Measurements from ENCODE around the gene CSMD2.

CSMD2 gene

DNA sequence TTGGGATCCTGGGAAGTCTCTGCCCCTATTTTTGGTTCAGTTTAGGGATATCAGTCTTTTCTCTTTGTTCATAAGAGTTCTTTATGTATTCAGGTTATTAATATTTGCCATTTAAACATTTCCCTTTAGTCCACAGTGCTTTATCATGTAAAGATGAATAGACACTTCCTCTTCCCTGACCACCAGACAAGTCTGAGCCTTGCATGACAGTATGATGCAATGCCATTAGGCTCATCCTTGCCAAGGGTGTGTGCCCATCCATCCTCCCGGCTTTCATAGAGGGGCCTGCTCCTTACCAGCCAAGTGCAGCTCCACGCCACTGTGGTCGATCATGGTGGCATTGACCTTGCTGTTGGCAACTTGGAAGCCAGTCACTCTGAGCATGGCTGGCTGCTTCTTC is 640.4 kb downstream of the CSMD2 start:
- no peak overlapping the region for H3K4me3 ChIP-seq (ENCODE audit: control insufficient read depth, low read depth, low read length)
- no peak for DNase-seq (ENCODE audit: low read depth)
- TF ChIP-seq CTCF (IDR thresholded peaks at IDR 0.05; ENCODE audit: control insufficient read depth, insufficient read depth, low read depth, low read length, missing control alignments) = no peak

GRCh38 chr1:33519240-33519884 is 645.7 kb downstream of the CSMD2 start:
- DNase-seq (ENCODE audit: low read depth) = no peak
- H3K4me3 ChIP-seq (ENCODE audit: control insufficient read depth, low read depth, low read length) = no peak overlapping the region
- no peak for TF ChIP-seq CTCF (IDR thresholded peaks at IDR 0.05; ENCODE audit: control insufficient read depth, insufficient read depth, low read depth, low read length, missing control alignments)

DNA sequence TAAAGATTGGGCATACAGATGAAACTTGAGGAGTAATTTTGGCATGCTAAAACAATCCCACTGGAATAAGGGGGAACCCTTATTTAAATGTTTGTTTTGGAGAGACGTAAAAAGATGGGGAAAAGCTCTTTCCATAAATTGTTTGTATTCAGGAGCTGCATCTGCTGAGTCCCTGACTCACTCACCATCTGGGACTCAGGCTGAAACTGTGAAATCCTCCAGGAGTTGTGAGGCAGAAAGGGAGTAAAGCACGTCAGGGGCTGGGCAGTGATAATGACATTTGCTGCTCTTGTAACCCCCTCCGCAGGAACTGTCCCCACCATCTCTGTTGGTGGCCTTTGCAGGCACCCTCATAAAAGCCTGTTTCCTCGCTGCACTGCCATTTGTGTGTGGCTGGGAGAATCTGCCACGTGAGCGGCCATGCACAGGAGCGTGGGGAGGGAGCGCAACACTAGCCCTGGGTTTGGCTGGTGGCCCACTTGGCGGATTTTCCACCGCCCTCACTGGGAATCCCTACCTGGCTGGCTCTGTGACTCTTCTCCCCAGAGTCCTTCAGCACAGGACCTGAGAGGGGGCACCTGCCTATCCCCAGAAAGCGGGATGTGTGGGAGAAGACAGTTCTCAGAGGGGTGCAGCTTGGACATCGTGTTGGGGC is 647.3 kb downstream of the CSMD2 start:
- H3K4me3 ChIP-seq (ENCODE audit: control insufficient read depth, low read depth, low read length) = no peak overlapping the region
- no peak for TF ChIP-seq CTCF (IDR thresholded peaks at IDR 0.05; ENCODE audit: control insufficient read depth, insufficient read depth, low read depth, low read length, missing control alignments)
- no peak for DNase-seq (ENCODE audit: low read depth)

- DNase-seq (ENCODE audit: low read depth) = no peak
- no peak overlapping the region for H3K4me3 ChIP-seq (ENCODE audit: control insufficient read depth, low read depth, low read length)
- no peak for TF ChIP-seq CTCF (IDR thresholded peaks at IDR 0.05; ENCODE audit: control insufficient read depth, insufficient read depth, low read depth, low read length, missing control alignments)
These were observed 648.0 kb downstream of the CSMD2 start for GRCh38 chr1:33516891-33517567.

DNA sequence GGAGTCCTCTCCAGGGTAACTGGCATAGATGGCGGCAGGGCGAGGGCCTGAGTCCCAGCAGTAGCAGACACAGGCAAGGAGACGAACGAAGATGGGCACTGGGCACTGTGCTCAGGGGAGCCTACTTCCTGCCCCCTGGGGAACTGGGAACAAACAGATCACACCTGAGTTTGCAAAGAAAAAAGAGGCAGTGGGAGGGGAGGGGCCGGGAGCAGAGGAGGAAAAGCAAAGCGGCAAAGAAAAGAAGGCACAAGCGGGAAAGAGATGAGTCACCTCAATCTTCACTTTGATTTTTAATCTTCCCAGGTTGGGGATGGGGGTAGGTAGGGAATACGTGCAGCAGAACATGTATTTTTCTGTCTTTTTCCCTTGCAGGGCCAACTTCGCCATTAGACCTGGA is 648.6 kb downstream of the CSMD2 start:
- H3K4me3 ChIP-seq (ENCODE audit: control insufficient read depth, low read depth, low read length) = no peak overlapping the region
- no peak for TF ChIP-seq CTCF (IDR thresholded peaks at IDR 0.05; ENCODE audit: control insufficient read depth, insufficient read depth, low read depth, low read length, missing control alignments)
- DNase-seq (ENCODE audit: low read depth) = no peak

DNA sequence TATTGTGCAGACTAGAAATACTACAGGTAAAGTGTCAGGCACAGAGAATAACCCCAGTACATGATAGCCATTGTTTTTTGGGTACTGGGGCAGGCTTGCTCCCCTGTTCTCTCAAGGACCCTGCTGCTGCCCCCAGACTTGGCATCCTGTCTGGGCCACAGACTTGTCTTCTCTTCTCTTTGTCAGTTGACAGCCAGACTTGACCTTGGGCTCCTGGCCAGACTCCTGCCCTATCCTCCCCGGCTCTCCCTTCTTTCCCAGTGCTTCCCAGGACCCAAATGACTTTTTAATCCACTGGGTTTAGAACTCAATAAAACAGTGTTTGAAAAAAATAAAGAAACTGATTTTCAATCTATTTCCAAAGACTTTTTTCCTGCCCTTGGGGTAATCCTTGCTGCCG is 649.4 kb downstream of the CSMD2 start:
- no peak for DNase-seq (ENCODE audit: low read depth)
- no peak overlapping the region for H3K4me3 ChIP-seq (ENCODE audit: control insufficient read depth, low read depth, low read length)
- TF ChIP-seq CTCF (IDR thresholded peaks at IDR 0.05; ENCODE audit: control insufficient read depth, insufficient read depth, low read depth, low read length, missing control alignments) = no peak
